AML-193 (cell line): ENCODE measurements around the gene ANAPC10.
"Not testable (repeated sequence)": the region's sequence is repeated elsewhere in the genome, so short reads cannot be mapped to it uniquely, and the experiment has no call there.

ENCODE experiments used
- DNase-seq, 2 experiments: peaks; one replicate each; lab custom pipeline; 2025; lab: John Stamatoyannopoulos, UW

Gene ANAPC10

GRCh38 chr4:145071560-145071959 is 26.4 kb downstream of the ANAPC10 start:
- DNase-seq = no peak

- no peak for DNase-seq
These were observed 28.6 kb downstream of the ANAPC10 start for GRCh38 chr4:145069361-145069760.

- no peak for DNase-seq
These were observed 31.9 kb downstream of the ANAPC10 start for GRCh38 chr4:145066063-145066501.

DNA sequence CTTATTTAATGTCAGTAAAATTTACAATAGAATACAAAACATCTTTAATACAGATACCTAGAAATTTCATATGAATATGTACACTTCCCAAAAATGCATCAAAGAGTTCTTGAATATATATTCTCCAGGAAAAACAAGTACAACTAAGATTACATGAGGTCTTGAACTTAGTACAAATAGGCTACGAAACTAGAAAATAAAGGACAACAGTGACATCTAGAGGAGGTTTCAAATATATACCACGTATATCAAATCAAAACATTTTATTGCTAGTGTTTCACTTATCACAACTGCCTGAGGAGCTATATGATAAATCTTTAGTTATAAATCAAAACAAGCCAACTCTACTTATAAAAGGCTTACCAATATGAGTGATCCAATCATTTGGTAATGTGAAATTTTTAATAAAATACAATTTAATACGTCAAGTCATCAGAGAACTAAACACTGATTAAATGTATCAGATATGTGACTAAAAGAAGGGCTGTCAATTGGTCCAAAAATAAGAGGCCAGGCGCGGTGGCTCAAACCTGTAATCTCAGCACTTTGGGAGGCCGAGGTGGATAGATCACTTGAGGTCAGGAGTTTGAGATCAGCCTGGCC is 36.6 kb downstream of the ANAPC10 start:
- DNase-seq = peak; percentile 73 to 74

DNA sequence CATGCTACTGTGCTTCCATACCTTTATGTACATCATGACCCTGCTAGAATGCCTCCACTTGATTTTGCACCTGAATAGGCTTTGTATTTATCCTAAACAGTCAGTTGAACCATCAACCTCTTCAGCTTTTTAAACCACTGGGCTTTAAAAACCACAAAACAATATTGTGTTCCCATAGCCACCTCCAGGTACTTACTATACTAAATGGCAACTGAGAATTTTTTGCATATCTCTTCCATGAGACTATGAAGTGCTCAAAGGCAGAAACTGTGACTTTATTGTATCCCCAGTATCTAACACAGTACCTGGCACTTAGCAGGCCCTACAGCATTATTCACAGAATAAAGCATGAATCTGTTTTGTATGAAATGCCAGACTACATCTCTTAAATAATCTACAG is 39.7 kb downstream of the ANAPC10 start:
- no peak for DNase-seq

- no peak for DNase-seq
These were observed 41.5 kb downstream of the ANAPC10 start for GRCh38 chr4:145056325-145057130.

GRCh38 chr4:145055533-145056257 is 42.3 kb downstream of the ANAPC10 start:
- no peak for DNase-seq

DNA sequence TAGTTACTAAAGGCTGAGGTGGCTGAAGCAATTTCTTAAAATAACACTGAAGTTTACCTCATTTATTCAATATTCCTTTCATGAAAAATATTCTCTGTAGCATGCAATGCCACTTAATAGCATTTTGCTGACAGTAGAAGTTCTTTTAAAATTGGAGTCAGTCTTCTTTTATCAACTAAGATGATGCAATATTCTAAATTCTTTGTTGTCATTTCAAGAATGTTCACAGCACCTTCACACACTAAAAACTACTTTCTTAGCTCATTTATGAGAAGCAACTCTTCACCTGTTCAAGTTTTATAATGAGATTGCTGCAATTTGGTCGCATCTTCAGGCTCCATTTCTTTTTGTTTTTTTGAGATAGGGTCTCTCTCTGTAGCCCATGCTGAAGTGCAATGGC is 48.8 kb downstream of the ANAPC10 start:
- no peak for DNase-seq

DNA sequence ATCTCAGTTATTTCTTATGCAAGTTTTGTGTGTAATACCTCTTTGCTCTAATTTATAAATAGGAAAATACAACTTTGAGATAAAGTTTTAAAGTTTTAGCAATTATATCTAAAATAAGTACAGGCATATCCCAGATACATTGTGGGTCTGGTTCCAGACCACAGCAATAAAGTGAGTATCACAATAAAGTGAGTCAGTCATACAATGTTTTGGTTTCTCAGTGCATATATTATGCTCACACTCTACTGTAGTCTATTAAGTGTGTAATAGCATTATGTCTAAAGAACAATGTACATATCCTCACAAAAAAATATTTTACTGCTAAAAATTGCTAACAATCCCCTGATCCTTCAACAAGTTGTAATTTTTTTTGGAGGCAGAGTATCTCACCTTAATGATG is 49.2 kb downstream of the ANAPC10 start:
- no peak for DNase-seq

DNA sequence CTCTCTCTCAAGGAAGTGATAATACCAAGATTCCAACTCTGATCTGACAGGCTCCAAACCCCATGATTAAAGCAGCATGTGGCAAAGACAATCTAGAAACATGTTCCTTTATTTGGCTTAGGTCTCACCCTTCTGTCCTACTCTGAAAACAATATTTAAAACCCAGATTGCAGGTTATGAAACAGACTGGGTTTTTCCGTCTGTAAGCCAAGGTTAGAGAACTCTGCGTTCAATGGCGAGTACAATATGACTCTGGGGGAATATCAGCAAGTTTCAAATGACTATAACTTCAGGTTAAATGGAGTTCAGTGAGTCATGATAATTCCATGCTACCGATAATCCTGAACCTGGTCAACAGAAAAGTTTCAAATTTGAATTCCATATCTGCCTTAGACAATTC is 50.8 kb downstream of the ANAPC10 start:
- DNase-seq = no peak

DNA sequence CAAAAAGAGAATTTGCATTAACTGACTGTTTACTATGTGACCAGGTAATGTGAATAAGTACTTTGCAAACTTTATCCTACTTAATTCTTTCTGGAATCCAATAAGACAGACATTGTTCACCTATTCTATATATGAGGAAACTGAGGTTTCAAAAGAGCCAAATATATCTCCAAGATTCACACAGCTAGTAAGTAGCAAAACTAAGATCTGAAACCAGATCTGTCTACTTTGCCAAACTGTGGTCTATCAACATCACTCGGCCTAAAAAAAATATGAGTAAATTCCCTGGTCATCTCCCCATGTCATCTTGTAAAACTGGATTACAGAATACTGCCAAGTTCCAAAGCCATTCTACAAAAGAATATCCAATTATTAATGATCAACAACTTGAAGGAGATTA is 52.8 kb downstream of the ANAPC10 start:
- DNase-seq = no peak

DNA sequence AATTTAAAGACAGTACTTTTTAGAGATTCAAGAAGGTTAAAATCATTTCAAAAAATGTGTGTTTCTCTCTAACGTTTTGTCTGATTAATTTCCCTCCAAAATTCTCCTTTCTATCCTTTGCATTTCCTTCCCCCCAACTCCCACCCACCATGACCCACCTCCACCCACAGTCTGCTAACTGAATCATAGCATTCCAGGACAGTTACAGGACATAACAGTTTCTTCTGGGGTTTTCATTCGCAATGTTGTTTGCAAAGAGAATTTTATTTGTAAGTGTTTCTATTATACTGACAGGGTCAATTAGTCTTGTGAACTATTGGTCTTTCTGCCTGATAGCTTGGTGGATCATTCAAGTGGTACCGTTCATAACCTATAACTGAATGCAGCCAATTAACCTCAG is 53.7 kb downstream of the ANAPC10 start:
- DNase-seq = no peak

DNA sequence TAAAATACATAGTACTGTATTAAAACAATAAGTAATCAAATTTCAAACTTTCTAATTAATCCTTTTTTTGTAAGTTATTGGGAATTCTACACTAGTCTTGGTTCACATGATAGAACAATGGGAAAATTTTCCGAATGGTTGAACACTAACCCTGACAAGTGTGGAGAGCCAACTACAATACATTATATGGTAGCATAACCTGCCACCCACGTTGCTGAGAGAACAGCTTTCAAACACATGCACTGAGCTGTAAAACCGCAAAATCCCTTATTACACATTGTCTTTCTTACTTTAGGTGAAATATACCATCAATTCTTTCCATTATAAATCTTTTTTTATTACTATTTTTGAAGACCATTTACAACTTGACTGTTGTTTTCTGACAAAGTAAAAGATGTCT is 54.7 kb downstream of the ANAPC10 start:
- DNase-seq = no peak

- DNase-seq = no peak
These were observed 55.3 kb downstream of the ANAPC10 start for GRCh38 chr4:145042601-145043285.

GRCh38 chr4:145041378-145041777 is 56.6 kb downstream of the ANAPC10 start:
- DNase-seq = no peak

- DNase-seq = no peak
These were observed 62.4 kb downstream of the ANAPC10 start for GRCh38 chr4:145035494-145036136.

GRCh38 chr4:145034727-145035211 is 63.2 kb downstream of the ANAPC10 start:
- DNase-seq = no peak

GRCh38 chr4:145019346-145019745 is 78.7 kb downstream of the ANAPC10 start:
- DNase-seq = no peak

GRCh38 chr4:145014365-145014764 is 83.6 kb downstream of the ANAPC10 start:
- DNase-seq = no peak

DNA sequence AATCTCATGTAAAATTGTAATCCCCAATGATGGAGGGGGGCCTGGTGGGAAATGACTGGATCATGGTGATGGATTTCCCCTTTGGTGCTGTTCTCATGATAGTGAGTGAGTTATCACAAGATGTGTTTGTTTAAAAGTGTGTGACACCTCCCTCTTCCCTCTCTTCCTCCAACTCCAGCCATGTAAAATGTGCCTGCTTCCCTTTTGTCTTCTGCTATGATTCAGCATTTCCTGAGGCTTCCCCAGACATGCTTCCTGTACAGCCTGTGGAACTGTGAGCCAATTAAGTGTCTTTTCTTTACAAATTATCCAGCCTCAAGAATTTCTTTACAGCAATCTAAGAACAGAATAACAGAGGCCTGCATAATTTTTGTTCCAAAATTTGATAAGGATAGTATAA is 85.2 kb downstream of the ANAPC10 start:
- DNase-seq = peak; percentile 39 to 65

DNA sequence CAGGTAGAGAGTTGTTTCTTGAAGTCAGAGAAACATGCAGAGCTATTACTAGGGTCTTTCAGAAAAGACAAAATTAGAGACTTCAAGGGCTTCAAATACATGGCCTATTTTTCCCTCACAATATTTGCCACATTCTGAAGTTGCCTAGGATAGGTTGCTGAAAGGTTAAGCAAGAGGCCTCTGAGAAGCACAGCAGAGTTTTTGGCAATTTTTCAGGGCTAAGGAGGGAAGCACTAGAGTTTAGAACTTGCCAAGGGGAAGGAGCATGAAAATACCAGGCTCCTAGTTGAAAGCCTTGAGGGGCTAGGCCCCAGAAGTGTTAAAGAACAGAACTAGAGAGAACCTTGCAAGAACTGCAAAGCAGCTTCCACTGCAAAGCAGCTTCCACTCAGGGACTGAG is 86.4 kb downstream of the ANAPC10 start:
- peak; percentile 55 to 56 for DNase-seq

GRCh38 chr4:145010315-145010714 is 87.7 kb downstream of the ANAPC10 start:
- DNase-seq = not testable (repeated sequence)
